Measurements from ENCODE around the gene RFX1. TPM values are rescaled to one million over a fixed set of nuclear protein-coding genes. Genes with fewer than 3 reads are reported as not detected.

The RFX1 gene
- total RNA-seq, 1 experiment from 2014 or later: 20.4 TPM

GRCh38 chr19:13918726-13919411, 87.3 kb downstream of the RFX1 start (continued):
- no peak for TF ChIP-seq AR (CRISPR knock-in tag; IDR thresholded peaks at IDR 0.05)
- TF ChIP-seq GTF2I (CRISPR knock-in tag; conservative IDR thresholded peaks at IDR 0.05): no peak
- no peak for TF ChIP-seq SMAD4 (CRISPR knock-in tag; IDR thresholded peaks at IDR 0.05)

- Mint-ChIP-seq H3K27ac (no peak overlapping the region), H3K4me1 (no peaks in the 10 kb centered on the region), H3K4me3 (no peak overlapping the region), H3K9me3 (peaks cover 16% of the 10 kb centered on the region), H3K27me3 (ENCODE audit: low read depth) (no peaks in the 10 kb centered on the region), H3K36me3 (peaks cover 54% of the 10 kb centered on the region)
- TF ChIP-seq ZNF512 (CRISPR knock-in tag; IDR thresholded peaks at IDR 0.05; ENCODE audit: borderline replicate concordance): no peak
- TF ChIP-seq, protein P1, sequence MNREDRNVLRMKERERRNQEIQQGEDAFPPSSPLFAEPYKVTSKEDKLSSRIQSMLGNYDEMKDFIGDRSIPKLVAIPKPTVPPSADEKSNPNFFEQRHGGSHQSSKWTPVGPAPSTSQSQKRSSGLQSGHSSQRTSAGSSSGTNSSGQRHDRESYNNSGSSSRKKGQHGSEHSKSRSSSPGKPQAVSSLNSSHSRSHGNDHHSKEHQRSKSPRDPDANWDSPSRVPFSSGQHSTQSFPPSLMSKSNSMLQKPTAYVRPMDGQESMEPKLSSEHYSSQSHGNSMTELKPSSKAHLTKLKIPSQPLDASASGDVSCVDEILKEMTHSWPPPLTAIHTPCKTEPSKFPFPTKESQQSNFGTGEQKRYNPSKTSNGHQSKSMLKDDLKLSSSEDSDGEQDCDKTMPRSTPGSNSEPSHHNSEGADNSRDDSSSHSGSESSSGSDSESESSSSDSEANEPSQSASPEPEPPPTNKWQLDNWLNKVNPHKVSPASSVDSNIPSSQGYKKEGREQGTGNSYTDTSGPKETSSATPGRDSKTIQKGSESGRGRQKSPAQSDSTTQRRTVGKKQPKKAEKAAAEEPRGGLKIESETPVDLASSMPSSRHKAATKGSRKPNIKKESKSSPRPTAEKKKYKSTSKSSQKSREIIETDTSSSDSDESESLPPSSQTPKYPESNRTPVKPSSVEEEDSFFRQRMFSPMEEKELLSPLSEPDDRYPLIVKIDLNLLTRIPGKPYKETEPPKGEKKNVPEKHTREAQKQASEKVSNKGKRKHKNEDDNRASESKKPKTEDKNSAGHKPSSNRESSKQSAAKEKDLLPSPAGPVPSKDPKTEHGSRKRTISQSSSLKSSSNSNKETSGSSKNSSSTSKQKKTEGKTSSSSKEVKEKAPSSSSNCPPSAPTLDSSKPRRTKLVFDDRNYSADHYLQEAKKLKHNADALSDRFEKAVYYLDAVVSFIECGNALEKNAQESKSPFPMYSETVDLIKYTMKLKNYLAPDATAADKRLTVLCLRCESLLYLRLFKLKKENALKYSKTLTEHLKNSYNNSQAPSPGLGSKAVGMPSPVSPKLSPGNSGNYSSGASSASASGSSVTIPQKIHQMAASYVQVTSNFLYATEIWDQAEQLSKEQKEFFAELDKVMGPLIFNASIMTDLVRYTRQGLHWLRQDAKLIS (CRISPR knock-in tag; IDR thresholded peaks at IDR 0.05; ENCODE audit: borderline replicate concordance): no peak
- POLR2A ChIA-PET: interaction anchor here (1.5 kb wide), 1 partner anchor 18 kb away, joined by 3 read pairs; no protein-coding TSS in a partner anchor
- DNase-seq (ENCODE audit: low spot score) (no peak), ATAC-seq (no peak)
- CTCF ChIA-PET: interaction anchor here (0.5 to 1.8 kb wide), 2 partner anchors 11 to 736 kb away, joined by 3 to 4 read pairs; no protein-coding TSS in a partner anchor
These were observed 88.2 kb downstream of the RFX1 start for GRCh38 chr19:13917888-13918406.

GRCh38 chr19:13914777-13915176, 91.3 kb downstream of the RFX1 start:
- CTCF ChIA-PET: no interaction called here
- Mint-ChIP-seq H3K4me3 (no peak overlapping the region), H3K4me1 (no peaks in the 10 kb centered on the region), H3K36me3 (peaks cover 39% of the 10 kb centered on the region), H3K27ac (no peak overlapping the region), H3K27me3 (ENCODE audit: low read depth) (no peaks in the 10 kb centered on the region), H3K9me3 (no peaks in the 10 kb centered on the region)
- no peak for ATAC-seq
- no peak for DNase-seq (ENCODE audit: low spot score)
- POLR2A ChIA-PET: no interaction called here
- TF ChIP-seq ZNF232 (CRISPR knock-in tag; IDR thresholded peaks at IDR 0.05): no peak
- TF ChIP-seq JUN (CRISPR knock-in tag; IDR thresholded peaks at IDR 0.05): no peak
- TF ChIP-seq, protein P2, sequence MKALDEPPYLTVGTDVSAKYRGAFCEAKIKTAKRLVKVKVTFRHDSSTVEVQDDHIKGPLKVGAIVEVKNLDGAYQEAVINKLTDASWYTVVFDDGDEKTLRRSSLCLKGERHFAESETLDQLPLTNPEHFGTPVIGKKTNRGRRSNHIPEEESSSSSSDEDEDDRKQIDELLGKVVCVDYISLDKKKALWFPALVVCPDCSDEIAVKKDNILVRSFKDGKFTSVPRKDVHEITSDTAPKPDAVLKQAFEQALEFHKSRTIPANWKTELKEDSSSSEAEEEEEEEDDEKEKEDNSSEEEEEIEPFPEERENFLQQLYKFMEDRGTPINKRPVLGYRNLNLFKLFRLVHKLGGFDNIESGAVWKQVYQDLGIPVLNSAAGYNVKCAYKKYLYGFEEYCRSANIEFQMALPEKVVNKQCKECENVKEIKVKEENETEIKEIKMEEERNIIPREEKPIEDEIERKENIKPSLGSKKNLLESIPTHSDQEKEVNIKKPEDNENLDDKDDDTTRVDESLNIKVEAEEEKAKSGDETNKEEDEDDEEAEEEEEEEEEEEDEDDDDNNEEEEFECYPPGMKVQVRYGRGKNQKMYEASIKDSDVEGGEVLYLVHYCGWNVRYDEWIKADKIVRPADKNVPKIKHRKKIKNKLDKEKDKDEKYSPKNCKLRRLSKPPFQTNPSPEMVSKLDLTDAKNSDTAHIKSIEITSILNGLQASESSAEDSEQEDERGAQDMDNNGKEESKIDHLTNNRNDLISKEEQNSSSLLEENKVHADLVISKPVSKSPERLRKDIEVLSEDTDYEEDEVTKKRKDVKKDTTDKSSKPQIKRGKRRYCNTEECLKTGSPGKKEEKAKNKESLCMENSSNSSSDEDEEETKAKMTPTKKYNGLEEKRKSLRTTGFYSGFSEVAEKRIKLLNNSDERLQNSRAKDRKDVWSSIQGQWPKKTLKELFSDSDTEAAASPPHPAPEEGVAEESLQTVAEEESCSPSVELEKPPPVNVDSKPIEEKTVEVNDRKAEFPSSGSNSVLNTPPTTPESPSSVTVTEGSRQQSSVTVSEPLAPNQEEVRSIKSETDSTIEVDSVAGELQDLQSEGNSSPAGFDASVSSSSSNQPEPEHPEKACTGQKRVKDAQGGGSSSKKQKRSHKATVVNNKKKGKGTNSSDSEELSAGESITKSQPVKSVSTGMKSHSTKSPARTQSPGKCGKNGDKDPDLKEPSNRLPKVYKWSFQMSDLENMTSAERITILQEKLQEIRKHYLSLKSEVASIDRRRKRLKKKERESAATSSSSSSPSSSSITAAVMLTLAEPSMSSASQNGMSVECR (CRISPR knock-in tag; IDR thresholded peaks at IDR 0.05; ENCODE audit: borderline replicate concordance): no peak
- TF ChIP-seq CREM (CRISPR knock-in tag; IDR thresholded peaks at IDR 0.05): no peak
- TF ChIP-seq NFE2L1 (CRISPR knock-in tag; IDR thresholded peaks at IDR 0.05): no peak
- TF ChIP-seq CBFB (CRISPR knock-in tag; IDR thresholded peaks at IDR 0.05; ENCODE audit: low read depth): no peak
- TF ChIP-seq SOX15 (CRISPR knock-in tag; IDR thresholded peaks at IDR 0.05): no peak
- TF ChIP-seq, protein P3, sequence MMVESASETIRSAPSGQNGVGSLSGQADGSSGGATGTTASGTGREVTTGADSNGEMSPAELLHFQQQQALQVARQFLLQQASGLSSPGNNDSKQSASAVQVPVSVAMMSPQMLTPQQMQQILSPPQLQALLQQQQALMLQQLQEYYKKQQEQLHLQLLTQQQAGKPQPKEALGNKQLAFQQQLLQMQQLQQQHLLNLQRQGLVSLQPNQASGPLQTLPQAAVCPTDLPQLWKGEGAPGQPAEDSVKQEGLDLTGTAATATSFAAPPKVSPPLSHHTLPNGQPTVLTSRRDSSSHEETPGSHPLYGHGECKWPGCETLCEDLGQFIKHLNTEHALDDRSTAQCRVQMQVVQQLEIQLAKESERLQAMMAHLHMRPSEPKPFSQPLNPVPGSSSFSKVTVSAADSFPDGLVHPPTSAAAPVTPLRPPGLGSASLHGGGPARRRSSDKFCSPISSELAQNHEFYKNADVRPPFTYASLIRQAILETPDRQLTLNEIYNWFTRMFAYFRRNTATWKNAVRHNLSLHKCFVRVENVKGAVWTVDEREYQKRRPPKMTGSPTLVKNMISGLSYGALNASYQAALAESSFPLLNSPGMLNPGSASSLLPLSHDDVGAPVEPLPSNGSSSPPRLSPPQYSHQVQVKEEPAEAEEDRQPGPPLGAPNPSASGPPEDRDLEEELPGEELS (CRISPR knock-in tag; IDR thresholded peaks at IDR 0.05): no peak
- TF ChIP-seq SMAD3 (CRISPR knock-in tag; IDR thresholded peaks at IDR 0.05; ENCODE audit: borderline replicate concordance): no peak
- TF ChIP-seq, protein P4, sequence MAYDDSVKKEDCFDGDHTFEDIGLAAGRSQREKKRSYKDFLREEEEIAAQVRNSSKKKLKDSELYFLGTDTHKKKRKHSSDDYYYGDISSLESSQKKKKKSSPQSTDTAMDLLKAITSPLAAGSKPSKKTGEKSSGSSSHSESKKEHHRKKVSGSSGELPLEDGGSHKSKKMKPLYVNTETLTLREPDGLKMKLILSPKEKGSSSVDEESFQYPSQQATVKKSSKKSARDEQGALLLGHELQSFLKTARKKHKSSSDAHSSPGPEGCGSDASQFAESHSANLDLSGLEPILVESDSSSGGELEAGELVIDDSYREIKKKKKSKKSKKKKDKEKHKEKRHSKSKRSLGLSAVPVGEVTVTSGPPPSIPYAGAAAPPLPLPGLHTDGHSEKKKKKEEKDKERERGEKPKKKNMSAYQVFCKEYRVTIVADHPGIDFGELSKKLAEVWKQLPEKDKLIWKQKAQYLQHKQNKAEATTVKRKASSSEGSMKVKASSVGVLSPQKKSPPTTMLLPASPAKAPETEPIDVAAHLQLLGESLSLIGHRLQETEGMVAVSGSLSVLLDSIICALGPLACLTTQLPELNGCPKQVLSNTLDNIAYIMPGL (CRISPR knock-in tag; IDR thresholded peaks at IDR 0.05): no peak
